Neural cell (in vitro differentiated cells): ENCODE measurements around the gene CDH12. TPM values are rescaled to one million over a fixed set of nuclear protein-coding genes. Genes with fewer than 3 reads are reported as not detected.

ENCODE experiments used
- H2AFZ ChIP-seq: fragments of 200-600, 300-800 bp; sonication (generic), shearing (Covaris generic); 2 replicates; pipeline ENCODE4 v1.6.0; 2014; ENCODE audit warnings: low read depth, mild to moderate bottlenecking, antibody characterized with exemption, low read length, moderate library complexity
- H3F3A ChIP-seq: fragments of 200-600 bp; shearing (Covaris generic); 2 replicates; pipeline ENCODE4 v1.6.1; 2016; ENCODE audit warnings: mild to moderate bottlenecking, moderate library complexity, mixed read lengths, antibody characterized with exemption, low read length; ENCODE audit not compliant: insufficient read depth, poor library complexity, severe bottlenecking
- H3K27ac ChIP-seq: fragments of 200-600, 300-800 bp; sonication (generic), shearing (Covaris generic); 2 replicates; pipeline ENCODE4 v1.5.1; 2014; ENCODE audit warnings: mild to moderate bottlenecking, low read length, moderate library complexity
- H3K27me3 ChIP-seq: fragments of 300-800, 200-600 bp; sonication (generic), shearing (Covaris generic); 2 replicates; pipeline ENCODE4 v1.6.0; 2014; ENCODE audit warnings: mild to moderate bottlenecking, low read depth, low read length, moderate library complexity; ENCODE audit not compliant: insufficient read depth
- H3K36me3 ChIP-seq: fragments of 300-800, 200-600 bp; sonication (generic), shearing (Covaris generic); 2 replicates; pipeline ENCODE4 v1.5.1; 2014; ENCODE audit warnings: mild to moderate bottlenecking, antibody characterized with exemption, low read length, moderate library complexity; ENCODE audit not compliant: insufficient read depth
- H3K4me2 ChIP-seq: fragments of 300-800, 200-600 bp; sonication (generic), shearing (Covaris generic); 2 replicates; pipeline ENCODE4 v1.6.0; 2014; ENCODE audit warnings: mild to moderate bottlenecking, low read length
- H3K4me3 ChIP-seq: fragments of 300-800, 200-600 bp; sonication (generic), shearing (Covaris generic); 2 replicates; pipeline ENCODE4 v1.5.1; 2014; ENCODE audit warnings: mild to moderate bottlenecking, low read length, moderate library complexity
- H3K79me2 ChIP-seq: fragments of 200-600 bp; shearing (Covaris generic); replicated peaks from 2 replicates; pipeline ENCODE4 v1.6.0; 2014; ENCODE audit warnings: mild to moderate bottlenecking, low read length, moderate library complexity; ENCODE audit not compliant: insufficient read depth
- H3K9ac ChIP-seq: fragments of 300-800, 200-600 bp; sonication (generic), shearing (Covaris generic); 2 replicates; pipeline ENCODE4 v1.6.1; 2016; ENCODE audit warnings: mild to moderate bottlenecking, low read length, mixed read lengths
- H3K9me2 ChIP-seq: fragments of 200-600 bp; shearing (Covaris generic); 2 replicates; pipeline ENCODE4 v1.6.1; 2016; ENCODE audit warnings: mild to moderate bottlenecking, low read length, mixed read lengths; ENCODE audit not compliant: insufficient read depth
- H3K9me3 ChIP-seq: fragments of 200-600, 300-800 bp; sonication (generic), shearing (Covaris generic); 2 replicates; pipeline ENCODE4 v1.6.1; 2016; ENCODE audit warnings: mild to moderate bottlenecking, mixed run types, low read length, moderate library complexity, mixed read lengths
- H4K20me1 ChIP-seq: fragments of 200-600 bp; shearing (Covaris generic); 2 replicates; pipeline ENCODE4 v1.6.1; 2016; ENCODE audit warnings: mild to moderate bottlenecking, mixed run types; ENCODE audit not compliant: insufficient read depth
- EP300 ChIP-seq: fragments of 450-650 bp; conservative IDR thresholded peaks from 2 replicates; pipeline ENCODE4 v1.6.1; 2014; ENCODE audit warnings: antibody characterized with exemption, mild to moderate bottlenecking, moderate library complexity; ENCODE audit not compliant: poor library complexity, severe bottlenecking
- EZH2 ChIP-seq: fragments of 200-600, 300-800 bp; shearing (Covaris generic), sonication (generic); IDR thresholded peaks from 2 replicates; pipeline ENCODE4 v1.6.1; 2014; ENCODE audit warnings: antibody characterized with exemption, low read length, borderline replicate concordance, mild to moderate bottlenecking; ENCODE audit not compliant: insufficient read depth, poor library complexity, severe bottlenecking
- MXI1 ChIP-seq: fragments of 450-650 bp; conservative IDR thresholded peaks from 2 replicates; pipeline ENCODE4 v1.6.1; 2014; ENCODE audit warnings: antibody characterized with exemption, mild to moderate bottlenecking; ENCODE audit not compliant: poor library complexity, severe bottlenecking
- POLR2AphosphoS5 ChIP-seq: IDR thresholded peaks from 2 replicates; pipeline ENCODE4 v1.6.1; 2012
- RAD21 ChIP-seq: fragments of 450-650 bp; conservative IDR thresholded peaks from 2 replicates; pipeline ENCODE4 v1.6.1; 2014; ENCODE audit warnings: antibody characterized with exemption, mild to moderate bottlenecking, moderate library complexity
- REST ChIP-seq: IDR thresholded peaks from 2 replicates; pipeline ENCODE4 v1.6.1; 2012; ENCODE audit warnings: borderline replicate concordance
- SMC3 ChIP-seq: fragments of 450-650 bp; conservative IDR thresholded peaks from 2 replicates; pipeline ENCODE4 v1.6.1; 2014; ENCODE audit warnings: antibody characterized with exemption, mild to moderate bottlenecking, moderate library complexity; ENCODE audit not compliant: poor library complexity
- TAF1 ChIP-seq: IDR thresholded peaks from 2 replicates; pipeline ENCODE4 v1.6.1; 2012; ENCODE audit warnings: low read depth
- polyA plus RNA-seq: library from polyadenylated mRNA; depleted of rRNA; stranded (reverse); fragments of >200 nt; gene quantifications from 2 replicates; pipeline ENCODE4 v1.2.3, GENCODE V29; 2014
- TF ChIP-seq, protein P1 (sequence below): fragments of 450-650 bp; IDR thresholded peaks from 2 replicates; pipeline ENCODE4 v1.5.1; 2014; ENCODE audit warnings: antibody characterized with exemption, mild to moderate bottlenecking, moderate library complexity; ENCODE audit not compliant: poor library complexity, severe bottlenecking

Gene CDH12
- polyA plus RNA-seq, 1 donor from 2014 or later = 2.1 TPM

DNA sequence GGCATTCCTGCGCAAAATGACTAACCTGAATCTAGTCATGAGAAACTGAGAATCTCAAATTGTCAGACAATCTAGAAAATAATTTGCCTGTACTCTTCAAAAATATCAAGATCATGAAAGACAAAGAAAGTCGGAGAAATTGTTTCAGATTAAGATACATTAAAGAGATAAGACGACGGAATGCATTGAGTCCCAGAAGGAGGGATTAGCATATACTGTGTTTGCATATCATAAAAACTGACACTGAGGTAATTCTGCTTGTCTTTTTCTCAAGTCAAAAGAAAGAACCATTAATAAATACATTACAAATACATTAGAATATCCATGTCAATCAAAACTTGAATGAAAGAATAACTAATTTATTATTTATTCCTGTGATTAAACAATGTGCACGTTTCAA, 88.4 kb downstream of the CDH12 start:
- H4K20me1 ChIP-seq = no peaks in the 10 kb centered on the region
- H2AFZ ChIP-seq = no peak overlapping the region
- H3K36me3 ChIP-seq = no peaks in the 10 kb centered on the region
- no peak overlapping the region for H3K4me2 ChIP-seq
- H3K27ac ChIP-seq = no peak overlapping the region
- TF ChIP-seq POLR2AphosphoS5 = peak; percentile 79
- TF ChIP-seq REST = peak; percentile 61
- no peak for TF ChIP-seq TAF1
- TF ChIP-seq EP300 = peak; percentile 89
- H3K27me3 ChIP-seq = no peaks in the 10 kb centered on the region
- no peak overlapping the region for H3K4me3 ChIP-seq
- no peaks in the 10 kb centered on the region for H3K9me2 ChIP-seq
- no peaks in the 10 kb centered on the region for H3K9me3 ChIP-seq
- H3K79me2 ChIP-seq = no peaks in the 10 kb centered on the region
- no peaks in the 10 kb centered on the region for H3F3A ChIP-seq
- H3K9ac ChIP-seq = no peak overlapping the region

GRCh38 chr5:22757776-22758175, 95.4 kb downstream of the CDH12 start:
- Histone ChIP-seq H4K20me1 (no peaks in the 10 kb centered on the region), H3K27ac (no peak overlapping the region), H3K36me3 (no peaks in the 10 kb centered on the region), H3K4me2 (no peak overlapping the region), H3F3A (no peaks in the 10 kb centered on the region), H3K79me2 (no peaks in the 10 kb centered on the region), H2AFZ (no peak overlapping the region), H3K9me3 (no peaks in the 10 kb centered on the region), H3K4me3 (no peak overlapping the region), H3K9ac (no peak overlapping the region), H3K9me2 (no peaks in the 10 kb centered on the region), H3K27me3 (no peaks in the 10 kb centered on the region)
- no peak for TF ChIP-seq REST
- no peak for TF ChIP-seq EP300
- TF ChIP-seq EZH2 = no peak
- TF ChIP-seq TAF1 = no peak
- TF ChIP-seq, protein P1, sequence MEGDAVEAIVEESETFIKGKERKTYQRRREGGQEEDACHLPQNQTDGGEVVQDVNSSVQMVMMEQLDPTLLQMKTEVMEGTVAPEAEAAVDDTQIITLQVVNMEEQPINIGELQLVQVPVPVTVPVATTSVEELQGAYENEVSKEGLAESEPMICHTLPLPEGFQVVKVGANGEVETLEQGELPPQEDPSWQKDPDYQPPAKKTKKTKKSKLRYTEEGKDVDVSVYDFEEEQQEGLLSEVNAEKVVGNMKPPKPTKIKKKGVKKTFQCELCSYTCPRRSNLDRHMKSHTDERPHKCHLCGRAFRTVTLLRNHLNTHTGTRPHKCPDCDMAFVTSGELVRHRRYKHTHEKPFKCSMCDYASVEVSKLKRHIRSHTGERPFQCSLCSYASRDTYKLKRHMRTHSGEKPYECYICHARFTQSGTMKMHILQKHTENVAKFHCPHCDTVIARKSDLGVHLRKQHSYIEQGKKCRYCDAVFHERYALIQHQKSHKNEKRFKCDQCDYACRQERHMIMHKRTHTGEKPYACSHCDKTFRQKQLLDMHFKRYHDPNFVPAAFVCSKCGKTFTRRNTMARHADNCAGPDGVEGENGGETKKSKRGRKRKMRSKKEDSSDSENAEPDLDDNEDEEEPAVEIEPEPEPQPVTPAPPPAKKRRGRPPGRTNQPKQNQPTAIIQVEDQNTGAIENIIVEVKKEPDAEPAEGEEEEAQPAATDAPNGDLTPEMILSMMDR = no peak
- no peak for TF ChIP-seq RAD21
- no peak for TF ChIP-seq POLR2AphosphoS5
- no peak for TF ChIP-seq SMC3
- no peak for TF ChIP-seq MXI1
